WTC11 (cell line): Measurements from ENCODE around the gene VSIR. TPM values are rescaled to one million over a fixed set of nuclear protein-coding genes. Genes with fewer than 3 reads are reported as not detected.

Source experiments
- ATAC-seq: fragments of 200-7000 bp; cut with Tn5 transposase; 2 replicates; pipeline ENCODE4 v1.10.0; 2021; ENCODE audit warnings: mild to moderate bottlenecking, moderate library complexity
- CTCF ChIA-PET: fragments of 300-600 bp; sonication (Branson Sonifier 250); formaldehyde crosslinking; loops from one replicate; lab custom pipeline; 2021; ENCODE audit warnings: antibody characterized with exemption; lab: Charles Lee
- POLR2A ChIA-PET: fragments of 350-600 bp; sonication (Branson Sonifier 250); formaldehyde crosslinking; loops from one replicate; lab custom pipeline; 2021; ENCODE audit warnings: antibody characterized with exemption; lab: Charles Lee
- DNase-seq: peaks from one replicate; pipeline ENCODE4 v3.0.0; 2021; ENCODE audit warnings: low spot score
- H3K27ac Mint-ChIP-seq: 2 replicates; pipeline ENCODE4 v1.8.0; 2021; ENCODE audit warnings: mixed read lengths
- H3K27me3 Mint-ChIP-seq: 2 replicates; pipeline ENCODE4 v1.8.0; 2021; ENCODE audit warnings: low read depth, mild to moderate bottlenecking, moderate library complexity, mixed read lengths
- H3K36me3 Mint-ChIP-seq: 2 replicates; pipeline ENCODE4 v1.8.0; 2021; ENCODE audit warnings: mixed read lengths
- H3K4me1 Mint-ChIP-seq: 2 replicates; pipeline ENCODE4 v1.8.0; 2022; ENCODE audit warnings: mixed read lengths
- H3K4me3 Mint-ChIP-seq: 2 replicates; pipeline ENCODE4 v1.8.0; 2021; ENCODE audit warnings: mild to moderate bottlenecking, moderate library complexity, mixed read lengths
- H3K9me3 Mint-ChIP-seq: 2 replicates; pipeline ENCODE4 v1.8.0; 2021; ENCODE audit warnings: mixed read lengths
- CREB1 ChIP-seq: sonication (generic); formaldehyde crosslinking; IDR thresholded peaks from 2 replicates; pipeline ENCODE4 v1.8.0; 2023; ENCODE audit warnings: mild to moderate bottlenecking, missing genetic modification reagents
- ESRRA ChIP-seq: sonication (generic); formaldehyde crosslinking; IDR thresholded peaks from 2 replicates; pipeline ENCODE4 v1.8.1; 2022; ENCODE audit warnings: mild to moderate bottlenecking, missing genetic modification reagents, borderline replicate concordance
- MXD4 ChIP-seq: fragments of 250-450 bp; sonication (Bioruptor Pico); IDR thresholded peaks from 2 replicates; pipeline ENCODE4 v1.8.0; 2021; ENCODE audit warnings: mild to moderate bottlenecking, moderate library complexity, borderline replicate concordance
- NR3C1 ChIP-seq: sonication (generic); formaldehyde crosslinking; conservative IDR thresholded peaks from 2 replicates; pipeline ENCODE4 v1.8.1; 2023; ENCODE audit warnings: low read depth, mild to moderate bottlenecking, missing genetic modification reagents
- RELA ChIP-seq: sonication (generic); formaldehyde crosslinking; IDR thresholded peaks from 2 replicates; pipeline ENCODE4 v1.8.1; 2022; ENCODE audit warnings: missing genetic modification reagents, mild to moderate bottlenecking, borderline replicate concordance
- ZNF121 ChIP-seq: sonication (generic); formaldehyde crosslinking; IDR thresholded peaks from 2 replicates; pipeline ENCODE4 v1.8.0; 2023; ENCODE audit warnings: missing genetic modification reagents
- ZNF232 ChIP-seq: sonication (generic); formaldehyde crosslinking; IDR thresholded peaks from 2 replicates; pipeline ENCODE4 v1.8.0; 2022; ENCODE audit warnings: mild to moderate bottlenecking, missing genetic modification reagents
- ZNF263 ChIP-seq: sonication (generic); formaldehyde crosslinking; IDR thresholded peaks from 2 replicates; pipeline ENCODE4 v1.8.1; 2022; ENCODE audit warnings: low read depth, mild to moderate bottlenecking, moderate library complexity, missing genetic modification reagents
- ZNF423 ChIP-seq: fragments of 250-450 bp; sonication (Bioruptor Pico); IDR thresholded peaks from 2 replicates; pipeline ENCODE4 v2.1.2; 2022; ENCODE audit warnings: mild to moderate bottlenecking, moderate library complexity
- total RNA-seq: library from RNA; stranded (reverse); gene quantifications from 3 replicates; pipeline ENCODE4 v1.2.3, GENCODE V29; 2021
- TF ChIP-seq, protein P1 (sequence below): sonication (generic); formaldehyde crosslinking; IDR thresholded peaks from 2 replicates; pipeline ENCODE4 v1.8.1; 2022; ENCODE audit warnings: low read depth, missing genetic modification reagents, borderline replicate concordance
- TF ChIP-seq, protein P2 (sequence below): fragments of 250-450 bp; sonication (Bioruptor Pico); IDR thresholded peaks from 2 replicates; pipeline ENCODE4 v1.8.0; 2021; ENCODE audit warnings: mild to moderate bottlenecking
- TF ChIP-seq, protein P3 (sequence below): sonication (generic); formaldehyde crosslinking; IDR thresholded peaks from 2 replicates; pipeline ENCODE4 v1.8.0; 2022; ENCODE audit warnings: missing genetic modification reagents
- TF ChIP-seq, protein P4 (sequence below): sonication (generic); formaldehyde crosslinking; IDR thresholded peaks from 2 replicates; pipeline ENCODE4 v1.8.1; 2023; ENCODE audit warnings: mild to moderate bottlenecking, missing genetic modification reagents, moderate library complexity
- TF ChIP-seq, protein P5 (sequence below): sonication (generic); formaldehyde crosslinking; IDR thresholded peaks from 2 replicates; pipeline ENCODE4 v1.8.1; 2023; ENCODE audit warnings: mild to moderate bottlenecking, missing genetic modification reagents, moderate library complexity

The VSIR gene
- total RNA-seq, 1 experiment from 2014 or later: 0.74 TPM

DNA sequence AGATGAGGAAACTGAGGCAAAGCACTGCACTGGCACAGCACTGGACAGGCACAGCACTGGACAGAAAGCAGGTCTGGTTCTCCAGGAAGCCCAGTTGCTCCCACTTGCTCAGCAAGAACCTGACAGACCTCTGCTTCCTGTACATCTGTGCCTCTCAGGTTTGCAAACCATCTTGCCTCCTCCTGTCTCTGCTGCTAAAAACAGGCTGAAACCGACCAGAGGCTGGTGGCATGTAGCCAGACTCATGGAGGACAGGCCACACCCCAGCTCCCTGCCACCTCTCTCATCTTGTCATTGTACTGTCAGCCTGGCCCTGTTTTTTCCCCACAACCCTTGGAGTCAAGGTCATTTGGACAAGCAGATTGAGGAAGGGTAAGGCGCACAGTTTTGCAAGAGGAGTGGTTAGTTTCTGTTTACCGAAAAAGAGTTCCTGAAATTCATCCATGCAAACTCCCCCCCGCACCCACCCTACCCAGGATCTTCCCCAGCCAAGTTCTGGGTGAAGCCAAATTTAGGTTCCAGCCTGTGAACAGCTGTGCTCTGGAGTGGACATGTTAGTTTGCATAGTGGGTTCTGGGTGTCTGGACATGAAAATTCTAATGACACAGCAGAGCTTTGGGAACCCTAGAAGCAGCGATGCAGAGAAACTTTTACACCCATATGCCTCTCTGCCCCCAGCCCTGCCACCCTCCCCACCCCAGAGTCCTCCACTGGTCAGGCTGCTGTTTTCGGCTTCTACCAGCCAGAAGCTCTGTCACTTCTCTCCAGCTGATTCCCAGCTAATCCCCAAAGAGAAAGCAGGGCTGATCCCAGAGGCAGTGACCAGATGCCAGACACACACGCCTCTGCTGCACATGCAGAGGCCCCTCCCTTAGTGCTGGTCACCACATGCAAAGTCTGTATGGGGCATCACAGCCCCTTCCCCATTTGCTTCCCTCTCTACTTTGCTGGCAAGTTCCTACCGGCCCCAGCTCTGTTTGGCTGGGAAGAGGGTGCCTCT is 45.3 kb downstream of the VSIR start:
- ATAC-seq (no peak), DNase-seq (no peak)
- H3K9me3 Mint-ChIP-seq: no peaks in the 10 kb centered on the region
- ChIA-PET CTCF (interaction anchor here (0.5 to 2.3 kb wide), 5 partner anchors 20 to 168 kb away, joined by 3 to 7 read pairs (median 4); no protein-coding TSS in a partner anchor), POLR2A (no interaction called here)
- H3K27me3 Mint-ChIP-seq: no peaks in the 10 kb centered on the region
- H3K4me1 Mint-ChIP-seq: no peaks in the 10 kb centered on the region
- no peak overlapping the region for H3K4me3 Mint-ChIP-seq
- H3K27ac Mint-ChIP-seq: no peak overlapping the region
- H3K36me3 Mint-ChIP-seq: no peaks in the 10 kb centered on the region
- TF ChIP-seq RELA (CRISPR knock-in tag) (no peak), ZNF263 (no peak), MXD4 (CRISPR knock-in tag) (no peak), ZNF232 (CRISPR knock-in tag) (no peak), NR3C1 (CRISPR knock-in tag) (no peak), CREB1 (no peak), ZNF121 (CRISPR knock-in tag) (no peak), ZNF423 (CRISPR knock-in tag) (no peak), ESRRA (CRISPR knock-in tag) (no peak)
- TF ChIP-seq, protein P1, sequence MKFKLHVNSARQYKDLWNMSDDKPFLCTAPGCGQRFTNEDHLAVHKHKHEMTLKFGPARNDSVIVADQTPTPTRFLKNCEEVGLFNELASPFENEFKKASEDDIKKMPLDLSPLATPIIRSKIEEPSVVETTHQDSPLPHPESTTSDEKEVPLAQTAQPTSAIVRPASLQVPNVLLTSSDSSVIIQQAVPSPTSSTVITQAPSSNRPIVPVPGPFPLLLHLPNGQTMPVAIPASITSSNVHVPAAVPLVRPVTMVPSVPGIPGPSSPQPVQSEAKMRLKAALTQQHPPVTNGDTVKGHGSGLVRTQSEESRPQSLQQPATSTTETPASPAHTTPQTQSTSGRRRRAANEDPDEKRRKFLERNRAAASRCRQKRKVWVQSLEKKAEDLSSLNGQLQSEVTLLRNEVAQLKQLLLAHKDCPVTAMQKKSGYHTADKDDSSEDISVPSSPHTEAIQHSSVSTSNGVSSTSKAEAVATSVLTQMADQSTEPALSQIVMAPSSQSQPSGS (CRISPR knock-in tag): no peak

DNA sequence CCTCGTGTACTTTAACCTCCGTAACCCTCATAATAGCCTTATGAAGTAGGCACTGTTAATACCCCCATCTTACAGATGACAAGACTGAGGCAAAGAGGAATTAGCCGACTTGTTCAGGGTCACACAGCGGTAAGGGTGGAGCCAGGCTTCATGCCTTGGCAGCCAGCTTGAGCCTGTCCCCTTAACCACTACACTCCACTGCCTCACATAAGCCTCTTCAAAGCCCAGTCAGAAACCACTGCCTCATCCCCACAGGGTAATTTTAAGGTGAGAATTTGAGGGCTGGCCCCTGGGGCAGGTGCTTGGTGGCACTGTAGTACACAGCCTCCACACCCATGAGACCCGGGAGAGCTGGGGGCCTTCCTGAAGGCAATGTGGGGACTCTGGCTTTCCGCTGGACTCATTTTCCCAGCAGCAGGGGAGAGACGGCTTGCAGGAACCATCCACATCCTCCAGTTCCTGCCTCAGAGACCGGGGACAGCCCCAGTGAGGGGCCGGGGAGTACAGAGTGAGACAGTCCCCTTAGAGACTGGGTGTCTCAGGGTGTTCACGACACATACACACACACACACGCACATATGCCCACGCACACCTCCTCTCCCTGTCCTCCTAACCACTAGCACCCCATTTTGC is 46.1 kb downstream of the VSIR start:
- POLR2A ChIA-PET: no interaction called here
- no peaks in the 10 kb centered on the region for H3K4me1 Mint-ChIP-seq
- no peaks in the 10 kb centered on the region for H3K36me3 Mint-ChIP-seq
- CTCF ChIA-PET: interaction anchor here (0.9 to 1.3 kb wide), 2 partner anchors 30 to 85 kb away, joined by 3 to 4 read pairs; no protein-coding TSS in a partner anchor
- ATAC-seq (no peak), DNase-seq (no peak)
- no peaks in the 10 kb centered on the region for H3K27me3 Mint-ChIP-seq
- no peaks in the 10 kb centered on the region for H3K9me3 Mint-ChIP-seq
- TF ChIP-seq, protein P2, sequence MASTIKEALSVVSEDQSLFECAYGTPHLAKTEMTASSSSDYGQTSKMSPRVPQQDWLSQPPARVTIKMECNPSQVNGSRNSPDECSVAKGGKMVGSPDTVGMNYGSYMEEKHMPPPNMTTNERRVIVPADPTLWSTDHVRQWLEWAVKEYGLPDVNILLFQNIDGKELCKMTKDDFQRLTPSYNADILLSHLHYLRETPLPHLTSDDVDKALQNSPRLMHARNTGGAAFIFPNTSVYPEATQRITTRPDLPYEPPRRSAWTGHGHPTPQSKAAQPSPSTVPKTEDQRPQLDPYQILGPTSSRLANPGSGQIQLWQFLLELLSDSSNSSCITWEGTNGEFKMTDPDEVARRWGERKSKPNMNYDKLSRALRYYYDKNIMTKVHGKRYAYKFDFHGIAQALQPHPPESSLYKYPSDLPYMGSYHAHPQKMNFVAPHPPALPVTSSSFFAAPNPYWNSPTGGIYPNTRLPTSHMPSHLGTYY (CRISPR knock-in tag): no peak
- TF ChIP-seq, protein P3, sequence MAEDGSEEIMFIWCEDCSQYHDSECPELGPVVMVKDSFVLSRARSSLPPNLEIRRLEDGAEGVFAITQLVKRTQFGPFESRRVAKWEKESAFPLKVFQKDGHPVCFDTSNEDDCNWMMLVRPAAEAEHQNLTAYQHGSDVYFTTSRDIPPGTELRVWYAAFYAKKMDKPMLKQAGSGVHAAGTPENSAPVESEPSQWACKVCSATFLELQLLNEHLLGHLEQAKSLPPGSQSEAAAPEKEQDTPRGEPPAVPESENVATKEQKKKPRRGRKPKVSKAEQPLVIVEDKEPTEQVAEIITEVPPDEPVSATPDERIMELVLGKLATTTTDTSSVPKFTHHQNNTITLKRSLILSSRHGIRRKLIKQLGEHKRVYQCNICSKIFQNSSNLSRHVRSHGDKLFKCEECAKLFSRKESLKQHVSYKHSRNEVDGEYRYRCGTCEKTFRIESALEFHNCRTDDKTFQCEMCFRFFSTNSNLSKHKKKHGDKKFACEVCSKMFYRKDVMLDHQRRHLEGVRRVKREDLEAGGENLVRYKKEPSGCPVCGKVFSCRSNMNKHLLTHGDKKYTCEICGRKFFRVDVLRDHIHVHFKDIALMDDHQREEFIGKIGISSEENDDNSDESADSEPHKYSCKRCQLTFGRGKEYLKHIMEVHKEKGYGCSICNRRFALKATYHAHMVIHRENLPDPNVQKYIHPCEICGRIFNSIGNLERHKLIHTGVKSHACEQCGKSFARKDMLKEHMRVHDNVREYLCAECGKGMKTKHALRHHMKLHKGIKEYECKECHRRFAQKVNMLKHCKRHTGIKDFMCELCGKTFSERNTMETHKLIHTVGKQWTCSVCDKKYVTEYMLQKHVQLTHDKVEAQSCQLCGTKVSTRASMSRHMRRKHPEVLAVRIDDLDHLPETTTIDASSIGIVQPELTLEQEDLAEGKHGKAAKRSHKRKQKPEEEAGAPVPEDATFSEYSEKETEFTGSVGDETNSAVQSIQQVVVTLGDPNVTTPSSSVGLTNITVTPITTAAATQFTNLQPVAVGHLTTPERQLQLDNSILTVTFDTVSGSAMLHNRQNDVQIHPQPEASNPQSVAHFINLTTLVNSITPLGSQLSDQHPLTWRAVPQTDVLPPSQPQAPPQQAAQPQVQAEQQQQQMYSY: no peak
- TF ChIP-seq, protein P4, sequence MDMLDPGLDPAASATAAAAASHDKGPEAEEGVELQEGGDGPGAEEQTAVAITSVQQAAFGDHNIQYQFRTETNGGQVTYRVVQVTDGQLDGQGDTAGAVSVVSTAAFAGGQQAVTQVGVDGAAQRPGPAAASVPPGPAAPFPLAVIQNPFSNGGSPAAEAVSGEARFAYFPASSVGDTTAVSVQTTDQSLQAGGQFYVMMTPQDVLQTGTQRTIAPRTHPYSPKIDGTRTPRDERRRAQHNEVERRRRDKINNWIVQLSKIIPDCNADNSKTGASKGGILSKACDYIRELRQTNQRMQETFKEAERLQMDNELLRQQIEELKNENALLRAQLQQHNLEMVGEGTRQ (CRISPR knock-in tag): no peak
- TF ChIP-seq, protein P5, sequence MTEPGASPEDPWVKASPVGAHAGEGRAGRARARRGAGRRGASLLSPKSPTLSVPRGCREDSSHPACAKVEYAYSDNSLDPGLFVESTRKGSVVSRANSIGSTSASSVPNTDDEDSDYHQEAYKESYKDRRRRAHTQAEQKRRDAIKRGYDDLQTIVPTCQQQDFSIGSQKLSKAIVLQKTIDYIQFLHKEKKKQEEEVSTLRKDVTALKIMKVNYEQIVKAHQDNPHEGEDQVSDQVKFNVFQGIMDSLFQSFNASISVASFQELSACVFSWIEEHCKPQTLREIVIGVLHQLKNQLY: no peak
- H3K27ac Mint-ChIP-seq: no peak overlapping the region
- H3K4me3 Mint-ChIP-seq: no peak overlapping the region
